Upper lobe of left lung (tissue), 6 donors: ENCODE results near the gene CPM. TPM values are rescaled to one million over a fixed set of nuclear protein-coding genes. Genes with fewer than 3 reads are reported as not detected.
"Not testable (repeated sequence)": the region's sequence is repeated elsewhere in the genome, so short reads cannot be mapped to it uniquely, and the experiment has no call there.

Source experiments
- ATAC-seq, 2 donors: fragments of 200-7000 bp; cut with Tn5 transposase; one replicate each; pipeline ENCODE4 v1.9.1; 2022; ENCODE audit warnings: mild to moderate bottlenecking in 2 of 2, moderate library complexity in 2 of 2; ENCODE audit not compliant: low FRiP score in 2 of 2
- DNase-seq, 2 donors: peaks; one replicate each; pipeline ENCODE4 v3.0.0-alpha.2; 2019 to 2020
- H3K27ac ChIP-seq, 4 donors: fragments of 200-600 bp; sonication (generic); one replicate each; pipeline ENCODE4 v1.5.1; 2016 to 2019
- H3K27me3 ChIP-seq, 4 donors: fragments of 200-600 bp; sonication (generic); one replicate each; pipeline ENCODE4 v1.5.1; 2017 to 2019
- H3K36me3 ChIP-seq, 4 donors: fragments of 200-600 bp; sonication (generic); one replicate each; pipeline ENCODE4 v1.5.1; 2016 to 2019
- H3K4me1 ChIP-seq, 4 donors: fragments of 200-600 bp; sonication (generic); one replicate each; pipeline ENCODE4 v1.5.1; 2018 to 2019
- H3K4me3 ChIP-seq, 4 donors: fragments of 200-600 bp; sonication (generic); one replicate each; pipeline ENCODE4 v1.5.1; 2017 to 2019; ENCODE audit warnings: mild to moderate bottlenecking in 2 of 4, moderate library complexity in 1 of 4
- H3K9me3 ChIP-seq, 4 donors: fragments of 200-600 bp; sonication (generic); one replicate each; pipeline ENCODE4 v1.5.1; 2018 to 2019
- EP300 ChIP-seq, 4 donors: sonication (generic); formaldehyde crosslinking; IDR thresholded peaks; one replicate each; pipeline ENCODE4 v1.5.1; 2017; ENCODE audit warnings: antibody characterized with exemption in 4 of 4, control low read depth in 2 of 4
- POLR2A ChIP-seq, 4 donors: fragments of 450-650 bp; IDR thresholded peaks; one replicate each; pipeline ENCODE4 v1.5.1; 2016 to 2017; ENCODE audit warnings: antibody characterized with exemption in 4 of 4, mild to moderate bottlenecking in 2 of 4
- POLR2AphosphoS5 ChIP-seq, 2 donors: sonication (generic); formaldehyde crosslinking; IDR thresholded peaks; one replicate each; pipeline ENCODE4 v1.5.1; 2017; ENCODE audit warnings: antibody characterized with exemption in 2 of 2
- WGBS, 2 donors: methylation state at CpG; one replicate each; pipeline ENCODE4 v1.1.5; 2017 to 2018; 5-methylcytosine and 5-hydroxymethylcytosine counted together
- total RNA-seq, 6 donors: library from RNA; depleted of rRNA in 4 of 6; stranded (reverse); fragments of >200 nt in 4 of 6; gene quantifications; one replicate each; pipeline versions ENCODE4 v1.1.0 to v1.2.1, GENCODE V29; 2016 to 2021
- TF ChIP-seq, protein P1 (sequence below), 6 experiments: fragments of 450-650 bp in 4 of 6; fragments of 200-600 bp in 2 of 6; sonication (generic) in 2 of 6; IDR thresholded peaks; one replicate each; pipeline ENCODE4 v1.5.1; 2016 to 2019; ENCODE audit warnings: antibody characterized with exemption in 6 of 6
- donor health status: DM: no; HTN: no; CAD: no; lungs with moderate emphysema.
- donor health status: DM: no; HTN: yes; CAD: no; lungs with severe emphysema.

Gene CPM
- total RNA-seq, 6 donors from 2014 or later = 143 to 393 (median 303) TPM

DNA sequence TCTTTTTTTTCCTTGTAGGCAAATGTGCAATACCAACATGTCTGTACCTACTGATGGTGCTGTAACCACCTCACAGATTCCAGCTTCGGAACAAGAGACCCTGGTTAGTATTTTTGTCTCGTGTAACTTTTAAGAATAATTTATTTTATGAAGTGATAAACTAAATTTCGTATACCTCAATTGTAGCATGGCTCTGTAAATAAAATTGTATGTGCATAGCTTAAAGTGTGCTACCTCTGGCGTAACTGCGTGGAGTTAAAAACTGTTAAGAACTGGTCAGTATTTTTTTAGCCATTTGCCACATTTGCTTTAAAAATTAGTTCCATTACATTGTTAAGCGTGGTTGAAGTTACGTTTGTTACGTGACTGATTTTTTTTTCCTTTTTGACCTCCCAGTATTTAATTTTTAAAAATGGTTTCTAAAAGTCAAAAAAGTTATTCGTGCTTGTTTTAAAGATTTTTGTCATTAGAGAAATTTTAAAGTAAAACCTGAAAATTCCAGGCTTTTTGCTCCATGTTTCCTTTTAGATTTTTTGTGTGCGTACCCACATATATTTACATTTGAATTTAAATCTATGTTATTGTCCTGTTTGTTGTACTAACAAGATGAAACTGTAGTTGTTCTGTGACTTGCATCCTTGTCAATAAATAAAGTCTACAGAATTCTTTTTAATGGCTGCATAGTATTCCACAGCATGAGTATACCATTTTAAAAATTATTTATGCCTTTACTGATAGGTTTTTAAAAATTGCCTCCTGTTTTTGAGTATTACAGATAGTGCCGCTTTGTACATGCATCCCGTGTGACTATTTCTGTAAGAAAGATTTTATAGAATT lies 123.6 kb downstream of the CPM start:
- Histone ChIP-seq H3K4me3 (peak overlapping the region; percentile 71 to 92 (median 85)), H3K4me1 (peaks cover 16 to 49% (median 27%) of the 10 kb centered on the region in 4 donors), H3K27me3 (no peaks in the 10 kb centered on the region), H3K36me3 (peaks cover 10 to 39% (median 20%) of the 10 kb centered on the region in 4 donors), H3K9me3 (no peaks in the 10 kb centered on the region), H3K27ac (peak overlapping the region; percentile 96 to 99 (median 97))
- WGBS, 2 donors = 76 to 79% methylated on average over 12 of the region's 12 CpGs
- ATAC-seq = no peak
- DNase-seq = no peak
- TF ChIP-seq, protein P1, sequence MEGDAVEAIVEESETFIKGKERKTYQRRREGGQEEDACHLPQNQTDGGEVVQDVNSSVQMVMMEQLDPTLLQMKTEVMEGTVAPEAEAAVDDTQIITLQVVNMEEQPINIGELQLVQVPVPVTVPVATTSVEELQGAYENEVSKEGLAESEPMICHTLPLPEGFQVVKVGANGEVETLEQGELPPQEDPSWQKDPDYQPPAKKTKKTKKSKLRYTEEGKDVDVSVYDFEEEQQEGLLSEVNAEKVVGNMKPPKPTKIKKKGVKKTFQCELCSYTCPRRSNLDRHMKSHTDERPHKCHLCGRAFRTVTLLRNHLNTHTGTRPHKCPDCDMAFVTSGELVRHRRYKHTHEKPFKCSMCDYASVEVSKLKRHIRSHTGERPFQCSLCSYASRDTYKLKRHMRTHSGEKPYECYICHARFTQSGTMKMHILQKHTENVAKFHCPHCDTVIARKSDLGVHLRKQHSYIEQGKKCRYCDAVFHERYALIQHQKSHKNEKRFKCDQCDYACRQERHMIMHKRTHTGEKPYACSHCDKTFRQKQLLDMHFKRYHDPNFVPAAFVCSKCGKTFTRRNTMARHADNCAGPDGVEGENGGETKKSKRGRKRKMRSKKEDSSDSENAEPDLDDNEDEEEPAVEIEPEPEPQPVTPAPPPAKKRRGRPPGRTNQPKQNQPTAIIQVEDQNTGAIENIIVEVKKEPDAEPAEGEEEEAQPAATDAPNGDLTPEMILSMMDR (IDR thresholded peaks at IDR 0.05) = no peak
- TF ChIP-seq EP300 (IDR thresholded peaks at IDR 0.05) (no peak), POLR2A (IDR thresholded peaks at IDR 0.05) (no peak), POLR2AphosphoS5 (IDR thresholded peaks at IDR 0.05) (no peak)

DNA sequence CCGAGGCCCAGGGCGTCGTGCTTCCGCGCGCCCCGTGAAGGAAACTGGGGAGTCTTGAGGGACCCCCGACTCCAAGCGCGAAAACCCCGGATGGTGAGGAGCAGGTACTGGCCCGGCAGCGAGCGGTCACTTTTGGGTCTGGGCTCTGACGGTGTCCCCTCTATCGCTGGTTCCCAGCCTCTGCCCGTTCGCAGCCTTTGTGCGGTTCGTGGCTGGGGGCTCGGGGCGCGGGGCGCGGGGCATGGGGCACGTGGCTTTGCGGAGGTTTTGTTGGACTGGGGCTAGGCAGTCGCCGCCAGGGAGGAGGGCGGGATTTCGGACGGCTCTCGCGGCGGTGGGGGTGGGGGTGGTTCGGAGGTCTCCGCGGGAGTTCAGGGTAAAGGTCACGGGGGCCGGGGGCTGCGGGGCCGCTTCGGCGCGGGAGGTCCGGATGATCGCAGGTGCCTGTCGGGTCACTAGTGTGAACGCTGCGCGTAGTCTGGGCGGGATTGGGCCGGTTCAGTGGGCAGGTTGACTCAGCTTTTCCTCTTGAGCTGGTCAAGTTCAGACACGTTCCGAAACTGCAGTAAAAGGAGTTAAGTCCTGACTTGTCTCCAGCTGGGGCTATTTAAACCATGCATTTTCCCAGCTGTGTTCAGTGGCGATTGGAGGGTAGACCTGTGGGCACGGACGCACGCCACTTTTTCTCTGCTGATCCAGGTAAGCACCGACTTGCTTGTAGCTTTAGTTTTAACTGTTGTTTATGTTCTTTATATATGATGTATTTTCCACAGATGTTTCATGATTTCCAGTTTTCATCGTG lies 124.4 kb downstream of the CPM start:
- DNase-seq = peak; percentile 85 to 92
- ATAC-seq = peak; percentile 86 to 89
- Histone ChIP-seq H3K4me3 (peak overlapping the region; percentile 71 to 92 (median 85)), H3K36me3 (peaks cover 5 to 31% (median 13%) of the 10 kb centered on the region in 4 donors), H3K9me3 (no peaks in the 10 kb centered on the region), H3K27ac (peak overlapping the region; percentile 96 to 99 (median 97)), H3K4me1 (peaks cover 16 to 42% (median 24%) of the 10 kb centered on the region in 4 donors), H3K27me3 (no peaks in the 10 kb centered on the region)
- WGBS, 2 donors = 0% methylated on average over 23 to 24 of the region's 61 CpGs
- TF ChIP-seq POLR2A (IDR thresholded peaks at IDR 0.05) = peak in 2 of 4 donors; percentile 45 to 74
- TF ChIP-seq, protein P1 (IDR thresholded peaks at IDR 0.05) = peak in 2 of 6 experiments; percentile 4 to 12
- peak; percentile 55 to 67 for TF ChIP-seq POLR2AphosphoS5 (IDR thresholded peaks at IDR 0.05)
- no peak for TF ChIP-seq EP300 (IDR thresholded peaks at IDR 0.05)

DNA sequence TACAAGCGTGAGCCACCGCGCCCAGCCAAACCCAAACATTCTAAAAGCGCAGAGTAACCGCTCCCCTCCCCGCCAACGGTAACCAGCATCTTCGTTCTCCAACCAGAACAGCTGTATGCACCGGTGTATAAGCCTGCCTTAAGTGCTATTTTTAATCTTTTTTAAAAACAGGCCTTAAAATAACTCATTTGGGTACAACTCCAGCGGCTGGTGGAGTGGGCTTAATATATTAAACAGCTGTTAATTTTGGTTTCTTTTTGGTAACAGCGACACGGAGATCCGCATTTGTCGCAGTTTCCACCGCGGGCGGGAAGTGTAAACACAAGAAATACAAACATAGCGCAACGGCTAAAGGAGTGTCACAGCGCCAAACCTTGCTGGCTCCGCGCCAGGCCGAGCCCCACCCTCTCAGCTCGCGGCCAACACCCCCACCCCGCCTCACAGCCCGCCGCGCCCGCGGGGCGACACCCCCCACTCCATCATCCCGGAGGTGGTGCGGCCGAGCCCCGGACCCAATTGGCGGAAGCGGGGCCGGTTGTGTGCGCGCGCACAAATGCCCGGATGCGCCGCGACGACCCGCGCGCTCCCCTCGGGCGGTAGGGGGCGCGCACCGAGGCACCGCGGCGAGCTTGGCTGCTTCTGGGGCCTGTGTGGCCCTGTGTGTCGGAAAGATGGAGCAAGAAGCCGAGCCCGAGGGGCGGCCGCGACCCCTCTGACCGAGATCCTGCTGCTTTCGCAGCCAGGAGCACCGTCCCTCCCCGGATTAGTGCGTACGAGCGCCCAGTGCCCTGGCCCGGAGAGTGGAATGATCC lies 125.2 kb downstream of the CPM start, which contains the start of gene MDM2:
TSS of gene MDM2 (plus strand) at position 602 of the 812 bp plus-strand sequence. CDS start 301 bp downstream, outside the sequence.
- H3K27ac ChIP-seq = peak within 1 kb of the TSS; percentile 96 to 99 (median 97)
- peak within 1 kb of the TSS; percentile 71 to 92 (median 85) for H3K4me3 ChIP-seq
- H3K9me3 ChIP-seq = no peaks in the 10 kb centered on the region
- H3K36me3 ChIP-seq = peaks cover 0 to 23% (median 8%) of the 10 kb centered on the region in 4 donors
- 1% methylated on average over 15 to 36 of the region's 72 CpGs for WGBS, 2 donors
- H3K27me3 ChIP-seq = no peaks in the 10 kb centered on the region
- ATAC-seq = peak; percentile 95 to 98
- peaks cover 14 to 39% (median 23%) of the 10 kb centered on the region in 4 donors for H3K4me1 ChIP-seq
- peak in 1 of 4 donors; percentile 50 for TF ChIP-seq EP300 (IDR thresholded peaks at IDR 0.05)
- TF ChIP-seq POLR2A (IDR thresholded peaks at IDR 0.05) = peak in 3 of 4 donors; percentile 74 to 96 (median 82)
- TF ChIP-seq POLR2AphosphoS5 (IDR thresholded peaks at IDR 0.05) = peak; percentile 90 to 92
- TF ChIP-seq, protein P1 (IDR thresholded peaks at IDR 0.05) = peak; percentile 60 to 96 (median 95)
- peak; percentile 97 to 100 for DNase-seq

DNA sequence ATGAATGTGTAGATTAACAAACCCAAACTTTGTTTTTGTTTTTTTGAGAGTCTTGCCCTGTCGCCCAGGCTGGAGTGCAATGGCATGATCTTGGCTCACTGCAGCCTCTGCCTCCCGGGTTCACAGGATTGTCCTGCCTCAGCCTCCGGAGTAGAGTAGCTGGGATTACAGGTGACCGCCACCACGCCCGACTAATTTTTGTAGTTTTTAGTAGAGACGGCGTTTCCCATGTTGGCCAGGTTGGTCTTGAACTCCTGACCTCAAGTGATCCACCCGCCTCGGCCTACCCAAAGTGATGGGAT lies 125.7 kb downstream of the CPM start:
- H3K4me1 ChIP-seq = peaks cover 9 to 34% (median 21%) of the 10 kb centered on the region in 4 donors
- H3K36me3 ChIP-seq = peaks cover 0 to 21% (median 8%) of the 10 kb centered on the region in 4 donors
- H3K27ac ChIP-seq = peak overlapping the region; percentile 96 to 99 (median 97)
- not testable (repeated sequence) for ATAC-seq, H3K9me3 ChIP-seq, H3K27me3 ChIP-seq, DNase-seq
- peak overlapping the region; percentile 22 to 90 (median 76) for H3K4me3 ChIP-seq
- WGBS, 2 donors = 11 to 38% methylated on average over 4 to 10 of the region's 10 CpGs
